PFSK-1 (cell line): ENCODE results near the gene F2R.

ENCODE experiments used
- POLR2AphosphoS5 ChIP-seq: IDR thresholded peaks from 2 replicates; pipeline ENCODE4 v1.6.1; 2012; ENCODE audit warnings: low read depth, mild to moderate bottlenecking, control low read depth, low read length, moderate library complexity
- REST ChIP-seq, 2 experiments: IDR thresholded peaks; 2 replicates each; pipeline versions ENCODE4 v1.6.1 to v1.8.0; 2011 to 2012; ENCODE audit warnings: low read depth in 2 of 2, low read length in 2 of 2, control low read depth in 1 of 2, inconsistent platforms in 1 of 2, mild to moderate bottlenecking in 1 of 2, moderate library complexity in 1 of 2; ENCODE audit not compliant: insufficient read depth in 1 of 2
- SIN3A ChIP-seq: IDR thresholded peaks from 2 replicates; pipeline ENCODE4 v1.6.1; 2012; ENCODE audit warnings: mild to moderate bottlenecking, low read length, moderate library complexity, borderline replicate concordance; ENCODE audit not compliant: insufficient read depth
- TAF1 ChIP-seq: IDR thresholded peaks from 2 replicates; pipeline ENCODE4 v1.6.1; 2012; ENCODE audit warnings: low read length, control low read depth, borderline replicate concordance; ENCODE audit not compliant: insufficient read depth

- TF ChIP-seq REST (IDR thresholded peaks at IDR 0.05; ENCODE audit: insufficient read depth in 1 of 2, low read depth in 2 of 2, low read length in 2 of 2) (no peak), TAF1 (no peak), POLR2AphosphoS5 (no peak), SIN3A (no peak)
Measured at GRCh38 chr5:76723266-76723665, 7.3 kb downstream of the F2R start.
